ENCODE results near the gene RABL3. TPM values are rescaled to one million over a fixed set of nuclear protein-coding genes. Genes with fewer than 3 reads are reported as not detected.
A peak's percentile ranks its signal among the peaks of the same experiment; 100 is the strongest.

The RABL3 gene
- total and polyA plus RNA-seq, 2 of the 4 experiments (the other 2 are of a cell fraction) = 5.3 to 17.0 TPM

GRCh38 chr3:120652281-120652680 is 90.0 kb downstream of the RABL3 start:
- H3K14ac ChIP-seq (replicated peaks; ENCODE audit: low read depth, low read length) = no peak overlapping the region
- ATAC-seq (ENCODE audit: low read depth) (no peak), DNase-seq (no peak)
- peaks cover 16% of the 10 kb centered on the region for H3K4me1 ChIP-seq (ENCODE audit: control insufficient read depth, insufficient read depth, low read length)
- H3K4me3 ChIP-seq (ENCODE audit: insufficient read depth, low read depth, low read length) = no peak overlapping the region
- H3K4ac ChIP-seq (ENCODE audit: low read depth, low read length) = peak overlapping the region; percentile 24; the same call in 1 of the 2 replicates
- H3K4me2 ChIP-seq (ENCODE audit: low read depth, low read length) = no peak overlapping the region
- POLR2A ChIA-PET (ENCODE audit: unreplicated experiment) = no interaction called here
- CTCF ChIA-PET = no interaction called here
- 18% methylated on average over 2 of the region's 3 CpGs; no CpG with 5 or more reads in 1 of the 2 experiments for WGBS, 2 experiments (ENCODE audit: extremely low coverage in 2 of 2, insufficient read length in 1 of 2)
- no peaks in the 10 kb centered on the region for H3K79me1 ChIP-seq (ENCODE audit: low read depth in 1 of 2, low read length in 2 of 2)
- no peak overlapping the region for H3K18ac ChIP-seq (ENCODE audit: low read depth, low read length)
- H3K27ac ChIP-seq (ENCODE audit: insufficient read depth, low read length) = no peak overlapping the region
- no peak overlapping the region for H2AK5ac ChIP-seq (ENCODE audit: low read depth, low read length)
- in situ Hi-C loops (cut with MboI; ENCODE audit: low sequenced_read_pairs) (no loop called here), intact Hi-C loops (cut with micrococcal nuclease) (no loop called here), dilution Hi-C loops (cut with HindIII; ENCODE audit: low sequenced_read_pairs, unreplicated experiment) (no loop called here)
- no peaks in the 10 kb centered on the region for H3K9me3 ChIP-seq (ENCODE audit: control insufficient read depth, insufficient read depth, low read length)
- peaks cover 8% of the 10 kb centered on the region; the same call in 1 of the 2 replicates for H3K9me1 ChIP-seq (ENCODE audit: insufficient read depth, low read length)
- BruUV-seq (replicated peaks) = no TSS peak
- 0 out of 2 replicates have a peak overlapping the region, but pooled peaks have one; percentile 37 for H2BK120ac ChIP-seq (ENCODE audit: low read depth, low read length)
- TF ChIP-seq BHLHE40 (IDR thresholded peaks at IDR 0.05; ENCODE audit: low read depth, low read length) = no peak
- no peak for TF ChIP-seq MAZ (IDR thresholded peaks at IDR 0.05; ENCODE audit: borderline replicate concordance, low read depth, low read length)
- TF ChIP-seq POLR2A (IDR thresholded peaks at IDR 0.05; ENCODE audit: low read depth, low read length) = no peak
- no peak for TF ChIP-seq NFE2L2 (IDR thresholded peaks at IDR 0.05; ENCODE audit: low read depth, low read length)
- TF ChIP-seq MAFK (IDR thresholded peaks at IDR 0.05; ENCODE audit: low read depth, low read length) = no peak
- no peak for TF ChIP-seq RCOR1 (IDR thresholded peaks at IDR 0.05; ENCODE audit: insufficient replicate concordance, low read length)
- TF ChIP-seq RFX5 (IDR thresholded peaks at IDR 0.05; ENCODE audit: low read depth, low read length) = no peak
- no peak for TF ChIP-seq FOS (IDR thresholded peaks at IDR 0.05; ENCODE audit: low read depth, low read length)
- no peak for TF ChIP-seq CTCF (conservative IDR thresholded peaks at IDR 0.05; ENCODE audit: low read depth, low read length)
- no peak for TF ChIP-seq ELK1 (IDR thresholded peaks at IDR 0.05; ENCODE audit: borderline replicate concordance, low read depth, low read length)
- TF ChIP-seq SMC3 (IDR thresholded peaks at IDR 0.05; ENCODE audit: low read depth, low read length) = no peak
- no peak for TF ChIP-seq MXI1 (IDR thresholded peaks at IDR 0.05; ENCODE audit: borderline replicate concordance, low read depth, low read length)
- no peak for TF ChIP-seq RAD21 (IDR thresholded peaks at IDR 0.05; ENCODE audit: low read length)
- H3K23ac ChIP-seq (ENCODE audit: low read depth, low read length) = no peak overlapping the region
- H3K27me3 ChIP-seq (ENCODE audit: control insufficient read depth, insufficient read depth, low read length) = no peaks in the 10 kb centered on the region
- H4K20me1 ChIP-seq (ENCODE audit: insufficient read depth, low read length) = no peaks in the 10 kb centered on the region
- no peak overlapping the region for H4K8ac ChIP-seq (ENCODE audit: low read depth in 2 of 2, low read length in 2 of 2)
- no peak overlapping the region for H2AFZ ChIP-seq (replicated peaks; ENCODE audit: low read length, poor library complexity)
- no peak overlapping the region for H4K5ac ChIP-seq (ENCODE audit: low read depth, low read length)
- no peak overlapping the region for H2BK5ac ChIP-seq (ENCODE audit: low read depth, low read length, poor library complexity, severe bottlenecking)
- no peak overlapping the region for H2AK9ac ChIP-seq (replicated peaks; ENCODE audit: low read depth, low read length, poor library complexity)
- no peak overlapping the region for H2BK15ac ChIP-seq (ENCODE audit: low read depth, low read length)
- no peak overlapping the region for H3K9ac ChIP-seq (ENCODE audit: low read depth, low read length)
- no peak overlapping the region for H4K91ac ChIP-seq (ENCODE audit: insufficient read depth, low read depth, low read length)
- no peaks in the 10 kb centered on the region for H3K36me3 ChIP-seq (ENCODE audit: control insufficient read depth, insufficient read depth, low read length)
- 0 out of 2 replicates have a peak overlapping the region, but pooled peaks have one; percentile 29 for H2BK20ac ChIP-seq (ENCODE audit: low read depth, low read length)
- no peak overlapping the region for H3K56ac ChIP-seq (ENCODE audit: extremely low read depth, insufficient read depth, low read length)
